Type B pancreatic cell (in vitro differentiated cells): ENCODE measurements around the gene GH1. TPM values are rescaled to one million over a fixed set of nuclear protein-coding genes. Genes with fewer than 3 reads are reported as not detected.
"Not testable (repeated sequence)": the region's sequence is repeated elsewhere in the genome, so short reads cannot be mapped to it uniquely, and the experiment has no call there.

ENCODE experiments used
- DNase-seq: peaks from one replicate; pipeline ENCODE4 v3.0.0; 2021; ENCODE audit warnings: mixed read lengths; ENCODE audit not compliant: unreplicated experiment; ENCODE audit errors: extremely low spot score
- H3K27ac Mint-ChIP-seq: 2 replicates; pipeline ENCODE4 v1.8.0; 2021; ENCODE audit warnings: mild to moderate bottlenecking, mixed read lengths
- H3K27me3 Mint-ChIP-seq: 2 replicates; pipeline ENCODE4 v1.8.0; 2021; ENCODE audit warnings: mixed read lengths
- H3K36me3 Mint-ChIP-seq: 2 replicates; pipeline ENCODE4 v1.8.0; 2021; ENCODE audit warnings: mixed read lengths
- H3K4me1 Mint-ChIP-seq: one replicate; pipeline ENCODE4 v1.8.0; 2021; ENCODE audit warnings: mixed read lengths; ENCODE audit not compliant: unreplicated experiment
- H3K4me3 Mint-ChIP-seq: 2 replicates; pipeline ENCODE4 v1.8.0; 2021; ENCODE audit warnings: mild to moderate bottlenecking, mixed read lengths
- H3K9me3 Mint-ChIP-seq: 2 replicates; pipeline ENCODE4 v1.8.0; 2021; ENCODE audit warnings: mixed read lengths
- total RNA-seq: library from RNA; stranded (reverse); gene quantifications from 2 replicates; pipeline ENCODE4 v1.2.1, GENCODE V29; 2021; ENCODE audit warnings: low replicate concordance
- TF ChIP-seq, protein P1 (sequence below): fragments of 200-600 bp; sonication (generic); conservative IDR thresholded peaks from 2 replicates; pipeline ENCODE4 v1.5.0; 2021; ENCODE audit warnings: antibody characterized with exemption, mild to moderate bottlenecking

Gene GH1
- total RNA-seq, 1 donor from 2014 or later = not detected

DNA sequence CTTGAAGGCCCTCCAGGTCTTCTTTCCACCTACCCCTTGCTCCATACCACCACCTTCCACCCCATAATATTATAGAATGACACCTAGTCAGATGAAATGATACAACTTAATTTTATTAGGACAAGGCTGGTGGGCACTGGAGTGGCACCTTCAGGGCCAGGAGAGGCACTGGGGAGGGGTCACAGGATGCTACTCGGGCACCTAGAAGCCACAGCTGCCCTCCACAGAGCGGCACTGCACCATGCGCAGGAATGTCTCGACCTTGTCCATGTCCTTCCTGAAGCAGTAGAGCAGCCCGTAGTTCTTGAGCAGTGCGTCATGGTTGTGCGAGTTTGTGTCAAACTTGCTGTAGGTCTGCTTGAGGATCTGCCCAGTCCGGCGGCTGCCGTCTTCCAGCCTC, 23.8 kb downstream of the GH1 start:
- peaks cover 19% of the 10 kb centered on the region for H3K27me3 Mint-ChIP-seq
- H3K36me3 Mint-ChIP-seq, DNase-seq, H3K4me3 Mint-ChIP-seq, H3K9me3 Mint-ChIP-seq, H3K27ac Mint-ChIP-seq, H3K4me1 Mint-ChIP-seq: not testable (repeated sequence)

DNA sequence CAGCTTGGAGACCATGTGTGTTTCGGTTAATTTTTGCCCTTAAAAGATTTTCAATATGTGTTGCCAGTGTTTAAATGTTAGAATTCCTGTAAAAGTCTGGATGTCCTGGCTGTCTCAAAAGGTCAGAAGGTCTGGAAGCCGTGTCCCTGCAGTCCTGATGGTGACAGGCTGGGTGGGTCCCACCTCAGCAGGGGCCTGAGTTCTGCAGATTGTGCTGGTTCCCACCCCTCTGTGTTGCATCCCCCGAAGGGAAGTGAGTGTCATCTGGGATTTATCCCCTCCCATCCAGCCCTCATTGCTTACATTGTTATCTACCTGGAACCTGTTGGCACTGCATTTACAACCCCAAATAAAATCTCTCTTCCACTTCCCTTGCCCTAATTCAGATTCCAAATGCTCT, 24.6 kb downstream of the GH1 start:
- not testable (repeated sequence) for H3K36me3 Mint-ChIP-seq, DNase-seq, H3K9me3 Mint-ChIP-seq, H3K4me1 Mint-ChIP-seq, H3K27ac Mint-ChIP-seq, H3K4me3 Mint-ChIP-seq
- peaks cover 21% of the 10 kb centered on the region for H3K27me3 Mint-ChIP-seq

DNA sequence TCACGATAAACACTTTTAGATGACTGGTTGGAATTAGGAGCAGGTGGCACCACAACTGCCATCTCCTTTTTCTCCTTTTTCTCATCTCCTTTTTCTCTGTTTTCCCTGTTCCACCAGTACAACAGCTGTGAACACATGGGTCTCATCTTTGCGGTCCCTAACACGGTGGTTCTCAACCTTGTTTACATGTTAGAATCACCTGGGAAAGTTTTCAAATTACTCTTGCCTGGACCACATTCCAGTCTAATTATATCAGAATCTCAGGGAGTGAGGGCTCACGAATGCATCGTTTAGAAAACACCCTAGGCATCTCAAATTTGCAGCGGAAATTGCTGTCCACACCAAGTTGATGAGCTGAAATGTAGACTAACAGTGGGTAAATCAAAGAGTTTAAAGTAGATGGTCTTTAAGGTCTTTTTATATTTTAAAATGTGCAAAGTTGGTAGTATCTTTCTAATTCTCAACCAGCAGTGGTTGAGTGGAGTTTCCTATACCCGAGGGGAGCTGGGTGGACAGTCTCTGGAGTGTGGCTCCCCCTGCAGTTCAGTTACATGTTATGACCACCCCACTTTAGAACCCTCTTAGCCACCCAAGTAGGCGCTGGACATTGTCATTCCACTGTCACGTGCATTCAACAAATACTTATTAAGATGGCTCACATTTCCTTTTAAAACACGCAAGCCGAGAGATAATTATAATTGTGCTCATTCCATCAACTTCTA, 26.2 kb downstream of the GH1 start:
- DNase-seq, H3K9me3 Mint-ChIP-seq: not testable (repeated sequence)
- TF ChIP-seq, protein P1, sequence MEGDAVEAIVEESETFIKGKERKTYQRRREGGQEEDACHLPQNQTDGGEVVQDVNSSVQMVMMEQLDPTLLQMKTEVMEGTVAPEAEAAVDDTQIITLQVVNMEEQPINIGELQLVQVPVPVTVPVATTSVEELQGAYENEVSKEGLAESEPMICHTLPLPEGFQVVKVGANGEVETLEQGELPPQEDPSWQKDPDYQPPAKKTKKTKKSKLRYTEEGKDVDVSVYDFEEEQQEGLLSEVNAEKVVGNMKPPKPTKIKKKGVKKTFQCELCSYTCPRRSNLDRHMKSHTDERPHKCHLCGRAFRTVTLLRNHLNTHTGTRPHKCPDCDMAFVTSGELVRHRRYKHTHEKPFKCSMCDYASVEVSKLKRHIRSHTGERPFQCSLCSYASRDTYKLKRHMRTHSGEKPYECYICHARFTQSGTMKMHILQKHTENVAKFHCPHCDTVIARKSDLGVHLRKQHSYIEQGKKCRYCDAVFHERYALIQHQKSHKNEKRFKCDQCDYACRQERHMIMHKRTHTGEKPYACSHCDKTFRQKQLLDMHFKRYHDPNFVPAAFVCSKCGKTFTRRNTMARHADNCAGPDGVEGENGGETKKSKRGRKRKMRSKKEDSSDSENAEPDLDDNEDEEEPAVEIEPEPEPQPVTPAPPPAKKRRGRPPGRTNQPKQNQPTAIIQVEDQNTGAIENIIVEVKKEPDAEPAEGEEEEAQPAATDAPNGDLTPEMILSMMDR = peak; percentile 62

DNA sequence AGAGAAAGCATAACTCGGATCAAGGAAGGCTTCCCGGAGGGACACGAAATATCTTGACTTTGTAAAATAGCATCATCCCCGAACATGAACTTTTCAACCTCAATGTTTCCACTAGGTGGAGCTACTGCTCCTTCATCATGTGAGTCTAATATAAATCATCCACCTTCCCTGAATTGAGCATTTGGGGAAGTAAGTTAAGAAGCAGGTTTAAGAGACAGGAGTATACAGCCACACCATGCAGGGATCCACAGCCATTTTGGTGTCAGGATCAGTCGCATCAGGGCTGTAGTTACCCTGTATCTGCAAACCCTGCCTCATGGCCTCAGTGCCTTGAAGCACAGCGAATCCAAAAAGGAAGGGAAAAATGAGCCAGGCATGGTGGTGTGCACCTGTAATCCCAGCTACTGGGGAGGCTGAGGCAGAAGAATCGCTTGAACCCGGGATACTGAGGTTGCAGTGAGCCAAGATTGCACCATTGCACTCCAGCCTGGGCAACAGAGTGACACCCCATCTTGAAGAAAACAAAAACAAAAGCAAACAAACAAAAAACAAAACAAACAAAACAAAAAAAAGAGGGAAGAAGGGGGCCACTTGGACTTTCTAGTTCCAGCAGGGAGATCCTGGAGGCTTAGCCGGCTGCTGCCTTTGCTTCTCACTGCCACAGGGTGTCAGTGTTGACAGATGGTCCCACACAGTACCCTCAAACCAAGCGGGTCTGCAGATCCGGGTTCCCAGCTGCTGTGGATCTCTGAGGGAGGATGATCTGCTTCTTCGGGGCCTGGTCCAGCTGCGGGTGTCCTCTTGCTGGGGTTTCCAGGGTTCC, 29.4 kb downstream of the GH1 start:
- not testable (repeated sequence) for H3K4me3 Mint-ChIP-seq, H3K4me1 Mint-ChIP-seq, DNase-seq, H3K27ac Mint-ChIP-seq, H3K36me3 Mint-ChIP-seq, H3K9me3 Mint-ChIP-seq
- TF ChIP-seq, protein P1 = peak; percentile 68
- H3K27me3 Mint-ChIP-seq = peaks cover 27% of the 10 kb centered on the region

More for the DNA sequence above, 26.2 kb downstream of the GH1 start:
- not testable (repeated sequence) for H3K27ac Mint-ChIP-seq, H3K4me3 Mint-ChIP-seq, H3K36me3 Mint-ChIP-seq, H3K4me1 Mint-ChIP-seq
- peaks cover 26% of the 10 kb centered on the region for H3K27me3 Mint-ChIP-seq

DNA sequence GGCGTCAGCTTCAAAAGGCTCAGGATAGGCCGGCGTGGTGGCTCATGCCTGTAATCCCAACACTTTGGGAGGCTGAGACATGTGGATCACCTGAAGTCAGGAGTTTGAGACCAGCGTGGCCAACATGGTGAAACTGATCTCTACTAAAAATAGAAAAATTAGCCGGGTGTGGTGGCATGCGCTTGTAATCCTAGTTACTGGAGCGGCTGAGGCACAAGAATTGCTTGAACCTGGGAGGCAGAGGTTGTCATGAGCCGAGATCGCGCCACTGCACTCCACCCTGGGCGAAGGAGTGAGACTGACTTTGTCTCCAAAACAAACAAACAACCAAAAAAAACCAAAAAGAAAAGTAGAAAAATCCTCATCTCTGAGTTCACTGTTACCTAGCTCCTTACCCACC, 33.5 kb downstream of the GH1 start:
- H3K4me3 Mint-ChIP-seq, DNase-seq, H3K9me3 Mint-ChIP-seq, H3K36me3 Mint-ChIP-seq, H3K27ac Mint-ChIP-seq, H3K4me1 Mint-ChIP-seq: not testable (repeated sequence)
- H3K27me3 Mint-ChIP-seq = peaks cover 15% of the 10 kb centered on the region

DNA sequence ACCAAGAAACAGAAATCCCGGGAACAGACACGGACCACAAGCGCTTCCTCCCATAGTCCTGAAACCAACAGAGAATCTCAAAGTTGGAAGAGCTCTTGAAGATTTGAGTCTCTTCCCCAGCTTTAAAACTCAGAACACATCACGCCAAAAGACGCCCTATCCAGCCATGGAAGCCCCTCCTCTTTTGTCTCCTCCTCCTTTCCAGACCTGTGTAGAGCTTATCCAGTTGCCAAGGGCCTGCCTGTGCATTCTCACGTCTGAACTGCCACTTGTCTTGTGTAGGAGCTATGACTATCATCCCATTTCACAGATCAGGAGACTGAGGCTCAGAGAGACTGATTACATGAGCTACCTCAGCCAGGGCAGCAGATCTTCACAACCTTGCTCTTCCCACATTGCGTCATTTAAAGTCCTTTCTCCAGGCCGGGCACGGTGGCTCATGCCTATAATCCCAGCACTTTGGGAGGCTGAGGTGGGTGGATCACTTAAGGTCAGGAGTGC, 36.0 kb downstream of the GH1 start:
- H3K27ac Mint-ChIP-seq, H3K9me3 Mint-ChIP-seq, H3K36me3 Mint-ChIP-seq, H3K4me3 Mint-ChIP-seq, H3K4me1 Mint-ChIP-seq, DNase-seq: not testable (repeated sequence)
- peaks cover 24% of the 10 kb centered on the region for H3K27me3 Mint-ChIP-seq

DNA sequence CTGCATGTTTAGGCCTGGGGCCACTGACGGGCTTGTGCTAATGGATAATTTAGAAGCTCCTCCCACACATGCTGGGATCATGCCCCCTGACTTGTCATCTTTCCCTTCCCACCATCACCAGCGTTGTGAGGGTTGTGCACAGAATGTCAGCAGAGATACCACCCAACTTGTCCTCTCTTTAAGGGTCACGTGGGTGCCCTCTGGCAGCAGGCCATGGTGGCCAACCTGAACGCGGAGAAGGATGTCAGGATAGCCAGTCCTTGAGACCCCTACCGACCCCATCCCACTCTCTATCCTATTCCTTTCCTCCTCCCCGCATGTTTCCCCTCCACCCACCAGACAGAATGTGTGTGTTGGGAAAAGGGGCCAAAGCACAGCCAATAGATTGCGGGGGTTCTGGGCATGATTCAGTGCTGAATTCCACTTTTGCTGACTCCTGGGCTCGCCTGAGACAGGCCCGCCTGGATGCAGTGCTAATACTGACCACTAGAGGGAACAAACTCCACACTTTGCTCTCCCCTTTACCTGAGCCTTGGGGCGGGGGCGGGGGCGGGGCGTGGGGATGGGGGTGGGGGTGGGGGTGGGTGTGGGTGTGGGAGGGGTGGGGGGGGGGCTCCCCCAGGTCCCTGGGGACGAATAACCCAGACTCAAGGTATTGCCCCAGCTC, 36.6 kb downstream of the GH1 start, which contains the start of gene GH2:
Gene GH2 (minus strand): TSS at position 10 of the 667 bp plus-strand sequence. CDS start 143 bp downstream, outside the sequence.
- Mint-ChIP-seq H3K9me3 (no peaks in the 10 kb centered on the region), H3K27ac (no peak within 1 kb of the TSS), H3K4me3 (no peak within 1 kb of the TSS), H3K27me3 (peaks cover 20% of the 10 kb centered on the region), H3K36me3 (no peaks in the 10 kb centered on the region), H3K4me1 (no peaks in the 10 kb centered on the region)
- TF ChIP-seq, protein P1 = peak; percentile 69
- no peak for DNase-seq

DNA sequence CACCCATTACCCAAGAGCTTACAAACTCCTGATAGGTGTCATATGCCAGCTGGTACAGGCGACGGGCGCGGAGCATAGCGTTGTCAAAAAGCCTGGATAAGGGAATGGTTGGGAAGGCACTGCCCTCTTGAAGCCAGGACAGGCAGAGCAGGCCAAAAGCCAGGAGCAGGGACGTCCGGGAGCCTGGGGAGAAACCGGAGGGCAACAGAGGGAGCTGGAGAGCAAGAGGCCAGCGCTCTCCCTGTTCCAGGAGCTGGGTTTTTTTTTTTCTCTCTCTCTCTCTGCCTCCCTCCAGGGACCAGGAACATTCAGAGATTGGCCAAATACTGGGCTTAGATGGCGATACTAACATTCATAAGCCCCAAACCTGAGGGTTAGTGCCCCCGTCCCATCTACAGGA, 37.3 kb downstream of the GH1 start:
- H3K36me3 Mint-ChIP-seq, H3K9me3 Mint-ChIP-seq, DNase-seq, H3K27ac Mint-ChIP-seq, H3K4me3 Mint-ChIP-seq, H3K4me1 Mint-ChIP-seq: not testable (repeated sequence)
- peaks cover 17% of the 10 kb centered on the region for H3K27me3 Mint-ChIP-seq
